ENCODE measurements around the gene KCNK10.

Gene KCNK10

GRCh38 chr14:88323086-88323522 lies at the start of gene KCNK10:
TSS of gene KCNK10 (minus strand) at chr14:88323269. CDS start at chr14:88322798, 471 bp downstream.
- DNase-seq (ENCODE audit: low spot score): no peak

- no peak for DNase-seq (ENCODE audit: low spot score)
Measured at GRCh38 chr14:88369496-88369895, 46.4 kb upstream of the KCNK10 start.

- no peak for DNase-seq (ENCODE audit: low spot score)
Measured at GRCh38 chr14:88364710-88365413, 41.8 kb upstream of the KCNK10 start.

- DNase-seq (ENCODE audit: low spot score): no peak
Measured at GRCh38 chr14:88363644-88364043, 40.6 kb upstream of the KCNK10 start.

GRCh38 chr14:88359500-88359899 lies 36.4 kb upstream of the KCNK10 start:
- DNase-seq (ENCODE audit: low spot score): no peak

GRCh38 chr14:88354358-88354757 lies 31.3 kb upstream of the KCNK10 start:
- no peak for DNase-seq (ENCODE audit: low spot score)

GRCh38 chr14:88352698-88353097 lies 29.6 kb upstream of the KCNK10 start:
- DNase-seq (ENCODE audit: low spot score): no peak

GRCh38 chr14:88351966-88352691 lies 29.1 kb upstream of the KCNK10 start:
- no peak for DNase-seq (ENCODE audit: low spot score)

- no peak for DNase-seq (ENCODE audit: low spot score)
Measured at GRCh38 chr14:88348546-88348945, 25.5 kb upstream of the KCNK10 start.

GRCh38 chr14:88346048-88346639 lies 23.1 kb upstream of the KCNK10 start:
- no peak for DNase-seq (ENCODE audit: low spot score)

- DNase-seq (ENCODE audit: low spot score): no peak
Measured at GRCh38 chr14:88342980-88343379, 19.9 kb upstream of the KCNK10 start.

- DNase-seq (ENCODE audit: low spot score): no peak
Measured at GRCh38 chr14:88340357-88340756, 17.3 kb upstream of the KCNK10 start.

GRCh38 chr14:88333036-88333435 lies 10.0 kb upstream of the KCNK10 start:
- DNase-seq (ENCODE audit: low spot score): no peak

- DNase-seq (ENCODE audit: low spot score): no peak
Measured at GRCh38 chr14:88327497-88327896, 4.4 kb upstream of the KCNK10 start.

- DNase-seq (ENCODE audit: low spot score): no peak
Measured at GRCh38 chr14:88326352-88327103, 3.5 kb upstream of the KCNK10 start.

GRCh38 chr14:88325883-88326282 lies 2.8 kb upstream of the KCNK10 start:
- no peak for DNase-seq (ENCODE audit: low spot score)

GRCh38 chr14:88324930-88325329 lies 1.9 kb upstream of the KCNK10 start:
- DNase-seq (ENCODE audit: low spot score): no peak

GRCh38 chr14:88324491-88324890 lies 1.4 kb upstream of the KCNK10 start:
- DNase-seq (ENCODE audit: low spot score): no peak

- DNase-seq (ENCODE audit: low spot score): no peak
Measured at GRCh38 chr14:88323523-88324199, 592 bp upstream of the KCNK10 start.

- DNase-seq (ENCODE audit: low spot score): no peak
Measured at GRCh38 chr14:88322504-88323085, 474 bp downstream of the KCNK10 start.

GRCh38 chr14:88321692-88322503 lies 1.2 kb downstream of the KCNK10 start:
- DNase-seq (ENCODE audit: low spot score): no peak
